Activated CD4-positive, alpha-beta T cell treated with anti-CD3 and anti-CD28 coated beads, Interleukin-2, amount 50 U/mL, for 48 hours (primary cell): Measurements from ENCODE around the gene CD177.
"Not testable (repeated sequence)": the region's sequence is repeated elsewhere in the genome, so short reads cannot be mapped to it uniquely, and the experiment has no call there.

Source experiments
- DNase-seq, 2 experiments: peaks; one replicate each; pipeline ENCODE4 v3.0.0-alpha.2; 2020

The CD177 gene, protein sequence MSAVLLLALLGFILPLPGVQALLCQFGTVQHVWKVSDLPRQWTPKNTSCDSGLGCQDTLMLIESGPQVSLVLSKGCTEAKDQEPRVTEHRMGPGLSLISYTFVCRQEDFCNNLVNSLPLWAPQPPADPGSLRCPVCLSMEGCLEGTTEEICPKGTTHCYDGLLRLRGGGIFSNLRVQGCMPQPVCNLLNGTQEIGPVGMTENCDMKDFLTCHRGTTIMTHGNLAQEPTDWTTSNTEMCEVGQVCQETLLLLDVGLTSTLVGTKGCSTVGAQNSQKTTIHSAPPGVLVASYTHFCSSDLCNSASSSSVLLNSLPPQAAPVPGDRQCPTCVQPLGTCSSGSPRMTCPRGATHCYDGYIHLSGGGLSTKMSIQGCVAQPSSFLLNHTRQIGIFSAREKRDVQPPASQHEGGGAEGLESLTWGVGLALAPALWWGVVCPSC

DNA sequence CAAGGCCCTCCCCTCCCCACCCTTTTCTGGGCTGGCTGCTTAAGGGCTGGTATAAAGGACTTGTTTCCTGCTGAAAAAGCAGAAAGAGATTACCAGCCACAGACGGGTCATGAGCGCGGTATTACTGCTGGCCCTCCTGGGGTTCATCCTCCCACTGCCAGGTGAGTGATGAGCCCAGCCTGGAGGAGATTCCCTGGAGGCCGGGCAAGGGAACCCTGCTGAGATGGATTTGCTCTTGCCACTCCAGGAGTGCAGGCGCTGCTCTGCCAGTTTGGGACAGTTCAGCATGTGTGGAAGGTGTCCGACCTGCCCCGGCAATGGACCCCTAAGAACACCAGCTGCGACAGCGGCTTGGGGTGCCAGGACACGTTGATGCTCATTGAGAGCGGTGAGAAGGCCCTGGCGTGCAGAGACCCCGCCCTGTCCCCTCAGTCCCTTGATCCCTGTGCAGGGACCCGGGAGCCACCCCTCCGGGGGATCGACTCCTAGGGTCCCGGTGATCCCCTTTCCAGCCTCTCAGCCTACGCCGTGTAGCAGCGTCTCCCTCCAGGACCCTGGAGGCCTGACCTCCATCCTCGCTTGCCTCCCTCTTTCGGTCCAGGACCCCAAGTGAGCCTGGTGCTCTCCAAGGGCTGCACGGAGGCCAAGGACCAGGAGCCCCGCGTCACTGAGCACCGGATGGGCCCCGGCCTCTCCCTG lies at the start of gene CD177:
Gene CD177, plus strand, starts transcription at position 81 of the 699 bp plus-strand sequence. Its CDS starts 29 bp downstream, at position 110.
- DNase-seq, result no peak

DNA sequence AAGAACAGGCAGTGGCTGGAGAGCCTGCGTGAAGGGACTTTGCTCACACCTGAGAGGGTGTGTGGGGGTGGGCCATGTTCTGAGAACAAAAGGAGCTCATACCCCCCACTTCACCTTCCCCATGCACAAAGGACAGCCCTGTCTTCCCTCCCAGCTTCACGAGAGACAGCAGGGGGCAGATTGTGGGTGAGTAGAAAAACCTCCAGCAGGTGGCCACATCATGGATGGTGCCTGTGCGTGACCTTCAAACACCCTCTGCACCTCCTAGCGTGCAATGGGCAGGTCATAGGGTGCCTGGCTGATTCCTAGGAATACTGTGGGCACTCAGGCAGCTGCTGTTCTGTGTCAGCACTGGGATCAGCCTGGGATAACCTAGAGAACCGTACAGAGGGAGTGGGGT lies 47.8 kb upstream of the CD177 start:
- no peak for DNase-seq

DNA sequence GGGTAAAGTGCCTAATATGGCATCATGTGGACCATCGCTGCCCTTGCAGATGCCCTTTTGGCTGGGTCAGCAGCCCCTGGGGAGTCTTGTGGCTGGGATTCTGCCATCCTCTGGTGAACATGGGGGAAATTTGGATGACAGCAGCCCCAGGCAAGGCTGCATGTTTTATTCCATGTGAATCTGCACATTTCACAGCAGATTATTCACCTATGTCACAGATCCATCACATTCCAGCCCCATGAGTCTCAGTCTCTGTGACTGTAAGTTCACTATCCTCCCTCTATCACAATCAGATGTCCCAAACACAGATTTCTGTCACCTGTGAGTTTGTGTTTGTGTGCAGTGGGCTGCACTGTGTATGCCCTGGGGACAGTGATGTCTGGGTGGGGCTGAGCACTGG lies 47.4 kb upstream of the CD177 start:
- DNase-seq, result no peak

DNA sequence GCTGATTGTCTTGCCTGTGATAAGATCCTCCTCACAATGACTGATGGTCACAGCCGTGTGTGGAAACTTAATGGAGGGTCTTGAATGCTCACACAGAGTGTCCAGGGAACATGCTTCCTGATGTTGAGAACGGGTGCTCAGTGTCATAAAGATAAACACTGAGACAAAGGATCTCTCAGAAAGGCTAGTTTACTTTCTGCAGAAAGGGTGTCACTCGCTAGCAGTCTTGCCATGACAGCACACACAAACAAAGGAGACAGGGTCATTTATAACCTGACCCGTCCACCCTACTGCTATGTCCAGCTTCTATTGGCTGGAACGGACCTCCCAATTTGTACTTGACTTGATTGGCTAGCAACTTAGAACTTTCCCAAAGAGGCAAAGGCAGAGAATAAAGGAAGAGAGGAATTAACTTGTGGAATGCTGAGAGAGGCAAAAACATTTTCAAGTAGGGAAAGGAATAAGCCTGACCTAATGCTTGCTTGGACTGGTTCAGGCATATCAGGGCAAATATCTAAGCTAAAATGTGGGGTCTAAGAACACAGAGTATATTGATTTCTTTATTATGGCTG lies 45.2 kb upstream of the CD177 start:
- DNase-seq, result no peak

DNA sequence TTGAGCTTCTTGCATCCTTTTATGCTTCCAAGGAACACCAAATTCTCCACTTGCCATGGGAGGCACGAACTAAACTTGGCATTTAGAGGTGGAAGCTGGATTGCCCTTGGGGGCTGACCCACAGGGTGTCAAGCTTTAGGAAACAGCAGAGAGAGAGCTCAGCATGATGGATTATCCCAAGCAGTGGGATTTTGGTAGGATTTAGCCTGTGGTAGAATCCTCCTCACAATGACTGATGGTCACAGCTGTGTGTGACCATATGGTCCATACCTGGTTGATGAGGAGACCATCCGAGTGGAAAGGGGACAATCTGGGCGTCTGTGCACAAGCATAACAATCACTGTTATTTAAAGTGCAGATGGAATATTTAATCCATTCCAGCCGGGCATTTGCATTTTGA lies 44.0 kb upstream of the CD177 start:
- no peak for DNase-seq

DNA sequence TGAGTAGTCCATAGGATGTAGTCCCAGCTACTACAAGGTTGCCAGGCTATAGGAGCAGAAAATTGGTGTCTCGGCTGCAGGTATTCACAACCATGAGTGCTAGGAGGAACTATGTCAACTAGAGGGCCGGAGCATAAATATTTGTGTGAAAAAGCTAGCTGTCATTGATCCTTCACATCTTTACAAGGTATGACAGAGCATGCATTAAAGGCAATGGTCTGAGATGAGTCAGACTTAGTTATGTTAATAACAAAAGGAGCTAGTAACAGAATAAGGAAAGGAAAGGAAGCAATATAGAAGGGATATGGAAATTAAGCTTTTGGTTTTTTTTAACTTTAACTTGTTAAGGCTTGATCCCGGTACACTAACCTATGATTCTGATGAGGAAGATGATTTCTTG lies 43.3 kb upstream of the CD177 start:
- no peak for DNase-seq

DNA sequence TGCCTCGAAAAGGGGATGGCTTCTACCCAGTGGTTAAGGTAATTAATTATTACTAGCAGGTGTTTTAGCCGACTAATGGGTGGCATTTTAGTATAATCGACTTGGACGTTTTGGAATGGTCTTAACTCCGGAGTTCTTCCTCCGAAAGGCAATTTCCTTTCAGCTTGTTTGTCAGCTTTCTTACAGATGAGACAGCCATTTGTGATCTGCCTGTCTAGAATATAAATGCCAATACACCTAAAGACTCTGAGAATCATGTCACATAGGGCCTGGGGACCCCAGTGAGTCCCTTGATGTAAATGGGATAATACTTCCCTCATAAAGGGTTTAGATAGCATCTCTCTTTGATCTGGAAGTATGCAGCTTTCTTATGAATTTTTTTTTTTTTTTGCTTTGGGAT lies 42.2 kb upstream of the CD177 start:
- no peak for DNase-seq

DNA sequence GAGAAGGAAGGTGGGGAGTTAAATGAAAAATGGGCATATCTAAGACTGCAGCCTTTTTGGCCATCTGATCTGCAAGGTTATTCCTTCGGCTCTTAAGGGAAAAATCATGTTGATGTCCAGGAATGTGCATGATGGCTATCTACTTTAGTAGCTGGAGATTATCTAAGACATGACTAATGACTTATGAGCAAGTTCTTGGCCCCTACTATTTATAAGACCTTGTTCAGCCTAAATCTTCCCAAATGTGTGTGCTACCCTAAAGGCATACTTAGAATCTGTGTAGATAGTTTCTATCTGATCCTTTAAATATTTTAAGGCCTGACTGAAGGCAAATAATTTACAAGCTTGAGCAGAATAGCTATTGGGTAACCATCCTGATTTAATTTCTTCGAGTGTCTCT lies 41.8 kb upstream of the CD177 start:
- no peak for DNase-seq

DNA sequence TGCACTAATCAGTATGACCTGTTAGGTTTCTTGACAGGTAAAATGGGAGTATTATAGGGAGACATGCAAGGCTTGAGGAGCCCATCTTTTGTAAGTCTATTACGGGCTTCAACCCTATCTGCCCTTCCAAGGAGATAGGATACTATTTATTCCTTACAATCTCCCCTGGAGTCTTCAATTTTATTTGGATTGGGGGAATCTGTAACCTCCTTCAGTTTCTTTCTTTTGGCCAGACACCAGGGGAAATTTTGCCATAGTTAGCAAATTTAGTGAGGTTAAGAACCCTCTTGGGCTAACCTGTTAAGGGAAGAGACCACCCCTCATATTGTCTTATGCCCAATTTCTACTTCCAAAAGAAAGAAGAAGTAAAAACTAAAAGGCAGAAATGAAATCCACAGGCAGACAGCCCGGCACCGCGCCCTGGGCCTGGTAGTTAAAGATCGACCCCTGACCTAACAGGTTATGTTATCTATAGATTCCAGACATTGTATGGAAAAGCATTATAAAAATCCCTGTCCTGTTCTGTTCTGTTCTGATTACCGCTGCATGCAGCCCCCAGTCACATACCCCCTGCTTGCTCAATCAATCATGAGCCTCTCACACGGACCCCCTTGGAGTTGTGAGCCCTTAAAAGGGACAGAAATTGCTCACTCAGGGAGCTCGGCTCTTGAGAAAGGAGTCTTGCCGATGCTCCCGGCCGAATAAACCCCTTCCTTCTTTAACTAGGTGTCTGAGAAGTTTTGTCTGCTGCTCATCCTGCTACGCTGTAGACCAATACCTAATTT lies 39.6 kb upstream of the CD177 start:
- no peak for DNase-seq

DNA sequence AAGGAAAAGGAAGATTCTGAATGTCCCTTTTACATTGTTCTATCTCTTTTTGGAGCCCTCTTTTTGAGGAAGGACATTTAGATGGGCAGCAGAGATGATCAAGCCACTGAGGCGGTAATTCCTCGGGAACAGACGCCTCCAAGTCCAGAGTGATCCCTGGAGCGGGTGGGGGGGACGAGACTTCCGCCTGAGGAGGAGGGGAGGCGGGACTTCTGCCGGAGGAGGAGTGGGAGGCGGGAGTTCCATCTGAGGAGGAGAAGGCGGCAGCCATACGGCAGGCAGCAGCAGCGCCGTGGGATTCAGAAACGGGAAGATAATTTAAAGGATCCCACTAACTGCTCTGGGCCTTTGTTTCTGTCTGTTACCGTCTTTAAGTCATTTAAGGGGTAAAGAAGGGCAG lies 37.6 kb upstream of the CD177 start:
- DNase-seq, result no peak

DNA sequence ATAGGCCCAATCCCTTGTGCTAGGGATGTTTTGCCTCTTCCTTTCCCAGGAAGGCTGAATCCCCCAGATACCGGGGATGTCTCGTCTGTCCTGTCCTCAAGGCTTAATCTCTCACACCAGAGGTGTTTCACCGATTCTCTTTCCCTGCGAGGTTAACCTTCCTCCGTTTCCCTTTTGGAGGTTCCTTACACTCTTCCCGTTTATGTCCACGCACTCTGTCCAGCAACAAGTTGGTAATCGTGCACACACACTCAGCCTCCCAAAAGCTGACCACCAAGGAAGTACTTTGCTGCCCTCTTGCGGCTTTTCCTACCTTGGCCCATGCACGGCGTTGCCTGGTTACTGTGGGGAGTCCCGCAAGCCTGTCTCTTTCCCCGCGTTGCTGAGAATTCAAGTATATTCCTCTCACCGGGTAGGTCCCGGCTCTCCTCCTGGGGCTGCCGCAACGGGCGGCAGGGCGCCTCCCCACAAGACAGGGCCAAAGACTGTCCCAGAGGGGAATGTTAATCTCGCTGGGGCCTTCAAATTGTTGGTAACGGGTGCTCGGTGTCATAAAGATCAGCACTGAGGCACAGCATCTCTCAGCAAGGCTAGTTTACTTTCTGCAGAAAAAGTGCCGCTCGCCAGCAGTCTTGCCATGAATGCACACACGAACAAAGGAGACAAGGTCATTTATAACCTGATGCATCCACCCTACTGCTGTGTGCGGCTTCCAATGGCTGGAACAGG lies 36.7 kb upstream of the CD177 start:
- no peak for DNase-seq

DNA sequence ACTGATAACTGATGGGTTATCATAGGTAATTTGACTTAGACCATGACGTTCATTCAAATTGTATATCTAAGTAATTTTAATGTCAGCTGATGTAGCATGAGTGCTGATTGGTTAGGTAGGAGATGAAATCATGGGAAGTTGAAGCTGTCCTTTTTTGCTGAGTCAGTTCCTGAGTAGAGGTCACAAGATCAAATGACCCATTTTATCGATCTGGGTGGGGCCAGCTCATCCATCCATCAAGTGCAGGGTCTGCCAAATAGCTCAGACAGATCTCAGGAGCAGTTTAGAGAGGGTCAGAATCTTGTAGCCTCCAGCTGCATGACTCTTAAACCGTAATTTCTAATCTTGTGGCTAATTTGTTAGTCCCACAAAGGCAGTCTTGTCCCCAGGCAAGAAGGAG lies 35.3 kb upstream of the CD177 start:
- DNase-seq, result no peak

DNA sequence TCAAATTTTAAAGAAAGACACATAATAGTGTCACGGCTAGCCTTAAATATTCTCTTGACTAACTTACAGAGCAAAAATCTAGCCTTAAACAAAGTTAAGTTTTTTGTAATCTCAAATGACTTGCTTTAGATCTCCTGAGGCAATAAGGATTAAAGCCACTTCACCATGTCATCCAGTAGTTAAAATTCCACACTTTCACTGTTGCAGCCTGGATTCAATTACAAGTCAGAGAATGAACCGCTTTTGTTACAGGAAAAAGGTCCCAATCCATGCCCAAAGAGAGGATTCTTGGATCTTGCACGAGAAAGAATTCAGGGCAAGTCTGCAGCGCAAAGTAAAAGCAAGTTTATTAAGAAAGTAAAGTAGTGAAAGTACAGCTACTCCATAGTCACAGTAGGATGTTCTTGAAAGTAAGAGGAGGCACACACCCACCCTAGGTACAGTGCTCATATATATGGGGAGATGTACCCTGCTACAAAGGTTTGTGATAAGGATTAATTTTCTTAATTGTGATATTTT lies 34.6 kb upstream of the CD177 start:
- no peak for DNase-seq

DNA sequence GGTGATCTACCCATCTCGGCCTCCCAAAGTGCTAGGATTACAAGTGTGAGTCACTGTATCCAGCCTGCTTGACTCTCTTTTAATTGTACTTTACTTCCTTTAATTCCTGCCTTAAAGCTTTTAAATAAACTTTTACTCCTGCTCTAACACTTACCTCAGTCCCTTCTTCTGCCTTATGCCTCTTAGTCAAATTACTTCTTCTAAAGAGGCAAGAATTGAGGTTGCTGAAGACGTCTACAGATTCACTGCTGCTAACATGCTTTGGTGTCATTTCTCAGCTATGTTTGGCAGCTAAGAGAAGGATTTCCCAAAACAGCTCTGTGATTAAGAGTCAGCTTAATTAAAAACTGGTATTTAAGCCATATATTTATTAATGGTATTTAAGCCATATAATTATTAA lies 32.9 kb upstream of the CD177 start:
- no peak for DNase-seq

DNA sequence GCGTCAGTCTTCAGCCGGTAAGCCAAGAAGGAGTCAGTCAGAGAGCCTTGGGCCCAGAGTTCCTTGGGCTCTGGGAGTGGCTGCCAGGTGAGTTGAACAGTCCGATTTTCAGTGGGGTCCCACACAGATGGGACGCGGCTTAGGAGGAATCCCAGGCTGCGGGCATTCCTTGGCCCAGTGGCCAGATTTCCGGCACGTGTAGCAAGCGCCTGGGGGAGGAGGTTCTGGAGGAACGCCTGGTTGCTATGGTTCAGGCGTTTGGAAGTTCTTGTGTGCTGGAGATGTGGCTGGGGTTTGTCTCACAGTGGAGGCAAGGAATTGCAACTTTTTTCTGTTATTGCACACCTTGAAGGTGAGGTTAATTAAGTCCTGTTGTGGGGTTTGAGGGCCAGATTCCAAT lies 26.7 kb upstream of the CD177 start:
- DNase-seq, result not testable (repeated sequence)

DNA sequence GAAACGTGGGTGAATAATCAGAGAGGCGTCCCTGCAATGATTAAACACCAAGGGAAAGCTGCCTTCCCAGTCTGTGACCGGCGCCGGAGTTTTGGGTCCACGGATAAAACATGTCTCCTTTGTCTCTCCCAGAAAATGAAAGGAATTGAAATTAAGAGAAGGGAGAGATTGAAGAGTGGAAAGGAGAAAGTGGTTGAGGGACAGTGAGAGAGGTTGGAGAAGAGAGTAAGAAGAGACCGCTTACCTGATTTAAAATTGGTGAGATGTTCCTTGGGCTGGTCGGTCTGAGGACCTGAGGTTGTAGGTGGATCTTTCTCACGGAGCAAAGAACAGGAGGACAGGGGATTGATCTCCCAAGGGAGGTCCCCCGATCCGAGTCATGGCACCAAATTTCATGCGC lies 24.9 kb upstream of the CD177 start:
- not testable (repeated sequence) for DNase-seq

DNA sequence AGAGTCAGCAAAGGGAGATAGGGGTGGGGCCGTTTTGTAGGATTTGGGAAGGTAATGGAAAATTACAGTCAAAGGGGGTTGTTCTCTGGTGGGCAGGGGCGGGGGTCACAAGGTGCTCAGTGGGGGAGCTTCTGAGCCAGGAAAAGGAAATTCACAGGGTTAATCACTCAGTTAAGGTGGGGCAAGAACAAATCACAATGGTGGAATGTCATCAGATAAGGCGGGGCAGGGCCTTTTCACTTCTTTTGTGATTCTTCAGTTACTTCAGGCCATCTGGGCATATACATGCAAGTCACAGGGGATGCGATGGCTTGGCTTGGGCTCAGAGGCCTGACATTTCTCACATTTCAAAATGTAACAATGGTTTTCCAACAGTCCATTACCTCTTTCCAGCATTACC lies 24.4 kb upstream of the CD177 start:
- not testable (repeated sequence) for DNase-seq

DNA sequence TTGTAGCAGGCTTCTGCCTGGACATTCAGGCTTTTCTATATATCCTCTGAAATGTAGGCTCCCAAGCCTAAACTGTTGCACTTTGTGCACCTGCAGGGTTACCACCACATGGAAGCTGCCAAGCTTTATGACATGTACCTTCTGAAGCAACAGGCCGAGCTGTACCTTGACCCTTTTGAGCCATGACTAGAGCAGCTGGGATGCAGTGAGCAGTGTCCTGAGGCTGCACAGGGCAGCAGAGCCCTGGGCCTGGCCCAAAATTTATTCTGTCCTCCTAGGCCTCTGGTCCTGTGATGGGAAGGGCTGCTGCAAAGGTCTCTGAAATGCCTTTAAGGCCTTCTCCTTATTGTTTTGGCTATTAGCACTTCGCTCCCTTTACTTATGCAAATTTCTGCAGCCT lies 23.5 kb upstream of the CD177 start:
- no peak for DNase-seq

DNA sequence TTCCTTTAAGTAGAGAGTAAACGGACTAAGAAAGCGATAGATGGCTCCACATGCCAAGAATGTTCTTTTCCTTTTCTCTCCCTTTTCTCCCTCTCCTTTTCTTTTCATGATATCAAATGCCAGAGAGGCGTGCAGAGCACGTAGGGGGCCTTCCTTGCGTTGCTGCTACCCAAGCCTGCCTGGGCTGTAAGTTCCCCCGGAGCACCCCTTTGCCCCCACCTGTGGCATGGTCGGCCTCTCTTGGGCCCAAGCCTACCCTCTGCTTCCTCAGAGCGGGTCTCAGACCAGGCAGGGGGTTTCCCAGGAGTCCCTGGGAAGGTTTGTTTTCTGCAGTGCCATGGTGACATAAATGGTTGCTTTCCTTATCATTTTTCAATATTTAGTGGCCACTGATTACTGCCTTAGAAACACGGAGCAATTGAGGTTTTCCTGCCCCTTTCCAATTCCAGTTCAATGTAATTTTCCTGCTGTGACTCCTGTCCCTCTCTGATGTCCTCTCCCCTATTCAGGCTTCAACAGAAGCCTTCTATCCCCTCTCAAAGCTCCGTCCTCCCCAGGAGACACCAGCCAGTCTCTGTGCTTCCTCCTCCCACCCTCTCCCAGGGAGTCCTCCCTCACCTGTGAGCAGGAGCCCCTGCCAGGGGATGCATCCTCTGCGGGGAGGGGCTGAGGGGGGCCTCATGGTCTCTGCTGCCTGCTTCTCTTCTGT lies 22.6 kb upstream of the CD177 start:
- no peak for DNase-seq

DNA sequence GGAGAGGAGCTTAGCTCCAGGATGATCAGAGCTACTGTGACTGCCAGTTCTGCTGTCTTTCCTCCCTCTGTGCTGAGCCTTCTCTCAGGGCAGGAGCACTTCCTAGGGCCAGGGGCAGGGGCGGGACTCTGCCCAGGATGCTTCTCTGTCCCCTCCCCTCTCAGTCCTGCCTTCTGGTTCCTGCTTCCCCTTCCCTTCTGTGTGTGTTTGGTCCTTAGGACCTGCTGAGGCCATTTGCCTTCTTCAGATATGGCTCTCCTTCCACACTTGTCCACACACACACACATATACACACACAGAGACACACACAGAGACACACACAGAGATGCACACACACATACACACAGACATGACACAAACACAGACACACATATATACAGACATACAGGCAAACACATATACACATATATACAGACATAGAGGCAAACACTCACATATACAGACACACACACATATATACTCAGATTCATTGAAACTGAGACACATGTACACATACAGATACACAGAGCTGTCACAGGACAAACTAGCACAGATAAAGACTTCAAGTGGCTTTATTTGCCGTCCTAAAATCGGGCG lies 22.0 kb upstream of the CD177 start:
- DNase-seq, result no peak
